H1 (cell line): ENCODE measurements around the gene LRFN3. TPM values are rescaled to one million over a fixed set of nuclear protein-coding genes. Genes with fewer than 3 reads are reported as not detected.

Source experiments
- CTCF ChIA-PET: fragments of 300-600 bp; sonication (Branson Sonifier 250); formaldehyde crosslinking; loops from one replicate; lab custom pipeline; 2021; ENCODE audit not compliant: partially characterized antibody; lab: Charles Lee
- POLR2A ChIA-PET: fragments of 300-600 bp; sonication (Branson Sonifier 250); formaldehyde crosslinking; loops from one replicate; lab custom pipeline; 2021; ENCODE audit warnings: inconsistent platforms; ENCODE audit not compliant: partially characterized antibody; lab: Charles Lee
- DNase-seq, 2 experiments: peaks; one replicate each; pipeline versions ENCODE4 v3.0.0 to v3.0.0-alpha.2; 2010 to 2022; ENCODE audit warnings: low spot score in 2 of 2, low read depth in 1 of 2, mixed read lengths in 1 of 2
- FAIRE-seq: peaks from 2 replicates; lab custom pipeline; 2011; peaks lifted over from hg19 to GRCh38; lab: Jason Lieb, UNC
- H2AFZ ChIP-seq: 2 replicates; pipeline ENCODE4 v1.8.1; 2012; ENCODE audit warnings: low read length, inconsistent platforms
- H2AK5ac ChIP-seq: 2 replicates; pipeline ENCODE4 v1.6.1; 2013; ENCODE audit warnings: low read depth, low read length
- H2BK120ac ChIP-seq: replicated peaks from 2 replicates; pipeline ENCODE3; 2013; ENCODE audit warnings: low read depth, low read length, inconsistent platforms
- H2BK12ac ChIP-seq: 2 replicates; pipeline ENCODE4 v1.6.1; 2013; ENCODE audit warnings: low read depth, low read length
- H2BK15ac ChIP-seq: 2 replicates; pipeline ENCODE4 v1.6.1; 2013; ENCODE audit warnings: low read length
- H2BK20ac ChIP-seq: 2 replicates; pipeline ENCODE4 v1.6.1; 2013; ENCODE audit warnings: low read length
- H2BK5ac ChIP-seq: 2 replicates; pipeline ENCODE4 v1.6.1; 2013; ENCODE audit warnings: low read depth, low read length
- H3K14ac ChIP-seq: 2 replicates; pipeline ENCODE4 v1.6.1; 2013; ENCODE audit warnings: inconsistent platforms; ENCODE audit not compliant: insufficient read length
- H3K18ac ChIP-seq: 2 replicates; pipeline ENCODE4 v1.6.1; 2013; ENCODE audit warnings: low read length; ENCODE audit errors: extremely low read depth
- H3K23ac ChIP-seq: 2 replicates; pipeline ENCODE4 v1.6.1; 2013; ENCODE audit warnings: inconsistent platforms; ENCODE audit not compliant: insufficient read length
- H3K23me2 ChIP-seq: 2 replicates; pipeline ENCODE4 v1.6.1; 2013; ENCODE audit warnings: low read depth, low read length
- H3K27ac ChIP-seq: 2 replicates; pipeline ENCODE4 v1.6.1; 2011; ENCODE audit warnings: low read depth, low read length, inconsistent platforms
- H3K27me3 ChIP-seq, 4 experiments: replicated peaks in 1 of 4; 1 replicate in 1 of 4; 2 replicates in 3 of 4; pipeline versions ENCODE4 v1.6.1 to v1.8.1; 2011 to 2013; ENCODE audit warnings: low read length in 3 of 4, mild to moderate bottlenecking in 3 of 4, inconsistent platforms in 2 of 4, mixed read lengths in 2 of 4, moderate library complexity in 1 of 4; ENCODE audit not compliant: control insufficient read depth in 3 of 4, insufficient read depth in 3 of 4; ENCODE audit errors: extremely low read depth in 1 of 4
- H3K36me3 ChIP-seq, 4 experiments: 2 replicates each; pipeline versions ENCODE4 v1.6.1 to v1.8.1; 2011 to 2013; ENCODE audit warnings: mild to moderate bottlenecking in 4 of 4, low read length in 3 of 4, moderate library complexity in 2 of 4, control low read depth in 1 of 4, inconsistent platforms in 1 of 4; ENCODE audit not compliant: insufficient read depth in 4 of 4, control insufficient read depth in 2 of 4
- H3K4ac ChIP-seq: replicated peaks from 2 replicates; pipeline ENCODE3; 2013; ENCODE audit warnings: low read length, low read depth, mixed read lengths, inconsistent platforms; ENCODE audit not compliant: insufficient read length
- H3K4me1 ChIP-seq, 4 experiments: replicated peaks in 1 of 4; 1 replicate in 1 of 4; 2 replicates in 3 of 4; pipeline versions ENCODE4 v1.6.1 to v1.8.1; 2011 to 2013; ENCODE audit warnings: low read length in 3 of 4, inconsistent platforms in 2 of 4, mixed read lengths in 1 of 4; ENCODE audit not compliant: insufficient read depth in 4 of 4, control insufficient read depth in 3 of 4
- H3K4me2 ChIP-seq, 2 experiments: 2 replicates each; pipeline versions ENCODE4 v1.6.1 to v1.8.1; 2011 to 2013; ENCODE audit warnings: low read depth in 2 of 2, low read length in 2 of 2, control low read depth in 1 of 2, inconsistent platforms in 1 of 2, mild to moderate bottlenecking in 1 of 2; ENCODE audit not compliant: insufficient read depth in 1 of 2
- H3K4me3 ChIP-seq, 4 experiments: fragments of 200-600, 300-600 bp in 1 of 4; sonication (generic), shearing (Covaris generic), sonication (Bioruptor Twin) in 1 of 4; 2 replicates each; pipeline versions ENCODE4 v1.5.1 to v1.8.1; 2011 to 2016; ENCODE audit warnings: low read length in 4 of 4, low read depth in 3 of 4, control low read depth in 2 of 4, inconsistent platforms in 2 of 4, mild to moderate bottlenecking in 2 of 4, mixed read lengths in 1 of 4, moderate library complexity in 1 of 4; ENCODE audit not compliant: insufficient read depth in 2 of 4; ENCODE audit errors: extremely low read depth in 1 of 4
- H3K56ac ChIP-seq: replicated peaks from 2 replicates; pipeline ENCODE3; 2013; ENCODE audit warnings: low read depth, mild to moderate bottlenecking, mixed read lengths, low read length, inconsistent platforms; ENCODE audit not compliant: insufficient read length
- H3K79me1 ChIP-seq: 2 replicates; pipeline ENCODE4 v1.6.1; 2013; ENCODE audit warnings: low read depth, low read length, control low read depth
- H3K79me2 ChIP-seq, 2 experiments: 2 replicates each; pipeline versions ENCODE4 v1.6.1 to v1.8.1; 2012 to 2013; ENCODE audit warnings: low read length in 2 of 2, mild to moderate bottlenecking in 2 of 2, inconsistent platforms in 1 of 2; ENCODE audit not compliant: insufficient read depth in 2 of 2, control insufficient read depth in 1 of 2
- H3K9ac ChIP-seq, 4 experiments: replicated peaks in 1 of 4; 1 replicate in 1 of 4; 2 replicates in 3 of 4; pipeline versions ENCODE4 v1.6.1 to v1.8.1; 2011 to 2013; ENCODE audit warnings: low read depth in 3 of 4, low read length in 3 of 4, control low read depth in 2 of 4, mild to moderate bottlenecking in 2 of 4, moderate library complexity in 2 of 4, inconsistent platforms in 1 of 4; ENCODE audit errors: extremely low read depth in 1 of 4
- H3K9me3 ChIP-seq, 2 experiments: 2 replicates each; pipeline versions ENCODE4 v1.6.1 to v1.8.1; 2012 to 2013; ENCODE audit warnings: mild to moderate bottlenecking in 2 of 2, moderate library complexity in 2 of 2, control low read depth in 1 of 2, inconsistent platforms in 1 of 2, low read depth in 1 of 2, low read length in 1 of 2, mixed read lengths in 1 of 2; ENCODE audit not compliant: insufficient read depth in 2 of 2
- H4K20me1 ChIP-seq, 2 experiments: replicated peaks in 1 of 2; 2 replicates each; pipeline versions ENCODE3 to v1.8.1; 2011 to 2013; ENCODE audit warnings: inconsistent platforms in 2 of 2, low read length in 2 of 2, mild to moderate bottlenecking in 1 of 2; ENCODE audit not compliant: insufficient read depth in 2 of 2, control insufficient read depth in 1 of 2
- H4K5ac ChIP-seq: 2 replicates; pipeline ENCODE4 v1.6.1; 2013; ENCODE audit warnings: low read length, low read depth, mixed read lengths, inconsistent platforms; ENCODE audit not compliant: insufficient read length
- H4K8ac ChIP-seq: 2 replicates; pipeline ENCODE4 v1.8.0; 2013; ENCODE audit warnings: mild to moderate bottlenecking, moderate library complexity, low read length, inconsistent platforms; ENCODE audit not compliant: insufficient read depth; ENCODE audit errors: extremely low read depth
- H4K91ac ChIP-seq: replicated peaks from 2 replicates; pipeline ENCODE3; 2013; ENCODE audit warnings: low read length, mixed read lengths, inconsistent platforms; ENCODE audit not compliant: insufficient read length
- CBX8 ChIP-seq: fragments of 300-800, 300-1000 bp; sonication (generic); IDR thresholded peaks from 2 replicates; pipeline ENCODE4 v1.7.1; 2016; ENCODE audit warnings: low read depth, low read length, borderline replicate concordance
- EGR1 ChIP-seq: IDR thresholded peaks from 2 replicates; pipeline ENCODE4 v1.6.1; 2011; ENCODE audit warnings: low read depth, low read length, borderline replicate concordance
- EP300 ChIP-seq, 2 experiments: IDR thresholded peaks; 1 replicate in 1 of 2; 2 replicates in 1 of 2; pipeline ENCODE4 v1.6.1; 2011 to 2012; ENCODE audit warnings: low read depth in 2 of 2, low read length in 2 of 2, mild to moderate bottlenecking in 2 of 2, borderline replicate concordance in 1 of 2, inconsistent platforms in 1 of 2, moderate library complexity in 1 of 2
- WGBS, 2 experiments: shearing (Covaris generic) in 1 of 2; methylation state at CpG; one replicate each; pipeline versions ENCODE4 v1.1.6 to v1.1.7; 2013 to 2015; ENCODE audit warnings: low lambda C conversion rate in 2 of 2, mixed read lengths in 2 of 2, inconsistent platforms in 1 of 2, low coverage in 1 of 2, missing lambda C conversion rate in 1 of 2; ENCODE audit not compliant: insufficient replicate concordance in 2 of 2, insufficient coverage in 1 of 2, insufficient read length in 1 of 2; ENCODE audit errors: extremely low coverage in 1 of 2, missing lambda C conversion rate in 1 of 2; 5-methylcytosine and 5-hydroxymethylcytosine counted together
- polyA plus RNA-seq, 7 experiments: library from polyadenylated mRNA; depleted of rRNA in 3 of 7; stranded (reverse) in 5 of 7; unstranded in 2 of 7; fragments of >200 nt in 5 of 7; fragments of 200-250 nt in 2 of 7; gene quantifications; 1 replicate in 5 of 7; 2 replicates in 1 of 7; 4 replicates in 1 of 7; pipeline versions ENCODE4 v1.2.1 to v1.2.3, GENCODE V29; 2011 to 2013; ENCODE audit warnings: missing spikeins in 2 of 7, mixed read lengths in 2 of 7
- total RNA-seq: library from RNA; stranded (reverse); fragmentation: NEBNext Ultra II Directional; extraction: Animal tissue kit (Norgen Biotek cat#: 25700); gene quantifications from 2 replicates; pipeline ENCODE4 v1.2.1, GENCODE V29; 2021

The LRFN3 gene
- total and polyA plus RNA-seq, 2 of the 8 experiments (the other 6 are each of a cell fraction or from before 2014, with no cell fraction given) = 4.6 to 16.8 TPM

GRCh38 chr19:35943321-35944301, 7.4 kb downstream of the LRFN3 start:
- Histone ChIP-seq H2BK20ac (no peak overlapping the region), H4K5ac (no peak overlapping the region), H3K56ac (no peak overlapping the region), H3K18ac (no peak overlapping the region), H3K4me2 (no peak overlapping the region), H3K27ac (no peak overlapping the region), H2BK5ac (no peak overlapping the region), H3K9me3 (no peaks in the 10 kb centered on the region), H2AK5ac (no peak overlapping the region), H3K9ac (no peak overlapping the region), H3K27me3 (0 out of 7 replicates have a peak, but pooled peaks cover 0 to 3% (median 0%) of the 10 kb centered on the region in 4 experiments), H3K14ac (no peak overlapping the region), H3K4ac (no peak overlapping the region), H2BK120ac (no peak overlapping the region), H2BK15ac (no peak overlapping the region), H3K79me2 (no peaks in the 10 kb centered on the region; a peak in 1 of 4 replicates), H3K23ac (no peak overlapping the region), H3K4me3 (no peak overlapping the region), H3K36me3 (peaks cover 0 to 19% (median 3%) of the 10 kb centered on the region in 4 experiments; a peak in 1 of 8 replicates), H3K23me2 (0 out of 2 replicates have a peak, but pooled peaks cover 2% of the 10 kb centered on the region), H2BK12ac (no peak overlapping the region), H4K91ac (no peak overlapping the region), H4K8ac (no peak overlapping the region), H4K20me1 (peaks cover 0 to 17% of the 10 kb centered on the region in 2 experiments), H3K79me1 (peaks cover 2% of the 10 kb centered on the region; the same call in 1 of the 2 replicates), H2AFZ (no peak overlapping the region), H3K4me1 (peaks cover 0 to 3% (median 0%) of the 10 kb centered on the region in 4 experiments; a peak in 1 of 7 replicates)
- WGBS, 2 experiments = 84% methylated on average over 9 of the region's 9 CpGs; no CpG with 5 or more reads in 1 of the 2 experiments
- TF ChIP-seq EP300 (IDR thresholded peaks at IDR 0.05; ENCODE audit: borderline replicate concordance in 1 of 2, low read depth in 2 of 2, low read length in 2 of 2) (no peak), EGR1 (no peak), CBX8 (no peak)
- DNase-seq = no peak
- CTCF ChIA-PET = interaction anchor here (1.0 to 1.5 kb wide), 2 partner anchors 16 to 117 kb away, joined by 3 to 5 read pairs; no protein-coding TSS in a partner anchor
- POLR2A ChIA-PET = interaction anchor here (0.8 kb wide), 1 partner anchor 14 kb away, joined by 3 read pairs; no protein-coding TSS in a partner anchor
- FAIRE-seq = no peak
